Measurements from ENCODE around the gene ERLIN1.

Gene ERLIN1

GRCh38 chr10:100167553-100168312, 18.1 kb downstream of the ERLIN1 start:
- Histone ChIP-seq H3K4me3 (ENCODE audit: low read length) (peak overlapping the region; percentile 20), H3K9me3 (ENCODE audit: control insufficient read depth, low read length) (no peaks in the 10 kb centered on the region), H3K36me3 (ENCODE audit: control insufficient read depth, insufficient read depth, low read length) (peaks cover 4% of the 10 kb centered on the region), H3K9ac (ENCODE audit: low read length) (peak overlapping the region; percentile 45), H3K27me3 (ENCODE audit: control insufficient read depth, insufficient read depth, low read length) (no peaks in the 10 kb centered on the region), H3K4me1 (ENCODE audit: control insufficient read depth, insufficient read depth, low read length) (peaks cover 31% of the 10 kb centered on the region)

GRCh38 chr10:100163704-100164621, 21.9 kb downstream of the ERLIN1 start:
- Histone ChIP-seq H3K27me3 (ENCODE audit: control insufficient read depth, insufficient read depth, low read length) (no peaks in the 10 kb centered on the region), H3K4me1 (ENCODE audit: control insufficient read depth, insufficient read depth, low read length) (peaks cover 23% of the 10 kb centered on the region), H3K9ac (ENCODE audit: low read length) (no peak overlapping the region), H3K4me3 (ENCODE audit: low read length) (no peak overlapping the region), H3K36me3 (ENCODE audit: control insufficient read depth, insufficient read depth, low read length) (peaks cover 4% of the 10 kb centered on the region), H3K9me3 (ENCODE audit: control insufficient read depth, low read length) (no peaks in the 10 kb centered on the region)

GRCh38 chr10:100162696-100163095, 23.1 kb downstream of the ERLIN1 start:
- Histone ChIP-seq H3K9me3 (ENCODE audit: control insufficient read depth, low read length) (no peaks in the 10 kb centered on the region), H3K9ac (ENCODE audit: low read length) (no peak overlapping the region), H3K27me3 (ENCODE audit: control insufficient read depth, insufficient read depth, low read length) (no peaks in the 10 kb centered on the region), H3K36me3 (ENCODE audit: control insufficient read depth, insufficient read depth, low read length) (peaks cover 4% of the 10 kb centered on the region), H3K4me1 (ENCODE audit: control insufficient read depth, insufficient read depth, low read length) (peaks cover 15% of the 10 kb centered on the region), H3K4me3 (ENCODE audit: low read length) (no peak overlapping the region)

- no peaks in the 10 kb centered on the region for H3K9me3 ChIP-seq (ENCODE audit: control insufficient read depth, low read length)
- H3K4me3 ChIP-seq (ENCODE audit: low read length): no peak overlapping the region
- no peaks in the 10 kb centered on the region for H3K36me3 ChIP-seq (ENCODE audit: control insufficient read depth, insufficient read depth, low read length)
- H3K9ac ChIP-seq (ENCODE audit: low read length): no peak overlapping the region
- H3K4me1 ChIP-seq (ENCODE audit: control insufficient read depth, insufficient read depth, low read length): no peaks in the 10 kb centered on the region
- H3K27me3 ChIP-seq (ENCODE audit: control insufficient read depth, insufficient read depth, low read length): no peaks in the 10 kb centered on the region
Observed at GRCh38 chr10:100158044-100158805, 27.6 kb downstream of the ERLIN1 start.

- Histone ChIP-seq H3K36me3 (ENCODE audit: control insufficient read depth, insufficient read depth, low read length) (peaks cover 2% of the 10 kb centered on the region), H3K27me3 (ENCODE audit: control insufficient read depth, insufficient read depth, low read length) (no peaks in the 10 kb centered on the region), H3K9ac (ENCODE audit: low read length) (no peak overlapping the region), H3K4me1 (ENCODE audit: control insufficient read depth, insufficient read depth, low read length) (no peaks in the 10 kb centered on the region), H3K9me3 (ENCODE audit: control insufficient read depth, low read length) (no peaks in the 10 kb centered on the region), H3K4me3 (ENCODE audit: low read length) (no peak overlapping the region)
Observed at GRCh38 chr10:100157156-100157555, 28.7 kb downstream of the ERLIN1 start.

DNA sequence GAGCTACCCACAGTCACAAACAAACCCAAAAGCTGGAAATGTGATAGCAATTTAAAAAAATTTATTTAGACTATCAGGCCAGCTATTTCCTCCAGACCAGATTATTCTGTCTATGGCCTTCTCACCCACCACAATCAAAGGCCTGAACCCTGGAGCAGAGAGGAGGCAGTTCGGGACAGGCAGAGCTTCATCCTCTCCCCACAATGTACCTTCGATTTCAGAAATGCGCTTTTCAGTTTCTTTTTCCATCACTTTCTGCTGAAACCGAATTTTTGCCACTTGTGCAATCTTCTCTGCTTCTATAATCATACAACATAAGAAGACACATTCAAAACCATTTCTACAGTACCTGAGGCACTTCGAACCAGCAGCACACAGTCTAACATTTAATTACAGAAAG, 29.9 kb downstream of the ERLIN1 start:
- Histone ChIP-seq H3K9ac (ENCODE audit: low read length) (no peak overlapping the region), H3K4me3 (ENCODE audit: low read length) (no peak overlapping the region), H3K4me1 (ENCODE audit: control insufficient read depth, insufficient read depth, low read length) (no peaks in the 10 kb centered on the region), H3K36me3 (ENCODE audit: control insufficient read depth, insufficient read depth, low read length) (peaks cover 10% of the 10 kb centered on the region), H3K9me3 (ENCODE audit: control insufficient read depth, low read length) (no peaks in the 10 kb centered on the region), H3K27me3 (ENCODE audit: control insufficient read depth, insufficient read depth, low read length) (no peaks in the 10 kb centered on the region)

- Histone ChIP-seq H3K4me1 (ENCODE audit: control insufficient read depth, insufficient read depth, low read length) (no peaks in the 10 kb centered on the region), H3K27me3 (ENCODE audit: control insufficient read depth, insufficient read depth, low read length) (no peaks in the 10 kb centered on the region), H3K9me3 (ENCODE audit: control insufficient read depth, low read length) (no peaks in the 10 kb centered on the region), H3K4me3 (ENCODE audit: low read length) (no peak overlapping the region), H3K9ac (ENCODE audit: low read length) (no peak overlapping the region), H3K36me3 (ENCODE audit: control insufficient read depth, insufficient read depth, low read length) (peaks cover 10% of the 10 kb centered on the region)
Observed at GRCh38 chr10:100154666-100155065, 31.2 kb downstream of the ERLIN1 start.

GRCh38 chr10:100153239-100153825, 32.5 kb downstream of the ERLIN1 start:
- H3K9ac ChIP-seq (ENCODE audit: low read length): no peak overlapping the region
- no peak overlapping the region for H3K4me3 ChIP-seq (ENCODE audit: low read length)
- no peaks in the 10 kb centered on the region for H3K9me3 ChIP-seq (ENCODE audit: control insufficient read depth, low read length)
- H3K36me3 ChIP-seq (ENCODE audit: control insufficient read depth, insufficient read depth, low read length): peaks cover 10% of the 10 kb centered on the region
- H3K4me1 ChIP-seq (ENCODE audit: control insufficient read depth, insufficient read depth, low read length): no peaks in the 10 kb centered on the region
- no peaks in the 10 kb centered on the region for H3K27me3 ChIP-seq (ENCODE audit: control insufficient read depth, insufficient read depth, low read length)

DNA sequence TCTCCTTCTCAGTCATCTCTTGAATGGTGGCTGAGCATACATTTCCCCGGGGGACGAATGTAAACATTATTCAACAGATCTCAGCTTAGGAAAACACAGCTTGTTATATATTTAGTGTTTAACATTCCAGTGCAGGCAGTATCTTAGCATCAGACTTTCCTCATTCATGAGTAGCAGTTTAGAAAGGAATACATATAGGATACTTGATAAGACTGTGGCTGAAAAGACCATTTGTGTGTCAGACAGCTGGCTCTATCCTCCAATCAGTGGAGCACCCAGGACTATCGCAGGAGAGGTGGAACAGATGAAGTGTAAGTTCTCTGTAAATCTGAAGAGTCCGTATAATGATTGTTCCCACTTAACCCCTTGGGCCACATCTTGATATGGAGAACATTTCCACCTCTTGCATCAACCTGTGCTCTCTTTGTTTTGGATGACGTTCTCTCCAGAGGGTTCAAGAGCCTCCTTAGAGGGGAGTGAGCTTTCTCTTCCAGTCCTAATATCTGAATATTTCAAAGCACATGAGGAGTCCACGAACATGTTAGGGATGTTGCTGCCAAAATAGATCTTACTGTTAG, 34.0 kb downstream of the ERLIN1 start:
- no peak overlapping the region for H3K9ac ChIP-seq (ENCODE audit: low read length)
- H3K36me3 ChIP-seq (ENCODE audit: control insufficient read depth, insufficient read depth, low read length): peaks cover 10% of the 10 kb centered on the region
- H3K27me3 ChIP-seq (ENCODE audit: control insufficient read depth, insufficient read depth, low read length): no peaks in the 10 kb centered on the region
- H3K4me1 ChIP-seq (ENCODE audit: control insufficient read depth, insufficient read depth, low read length): peaks cover 2% of the 10 kb centered on the region
- no peaks in the 10 kb centered on the region for H3K9me3 ChIP-seq (ENCODE audit: control insufficient read depth, low read length)
- H3K4me3 ChIP-seq (ENCODE audit: low read length): no peak overlapping the region

DNA sequence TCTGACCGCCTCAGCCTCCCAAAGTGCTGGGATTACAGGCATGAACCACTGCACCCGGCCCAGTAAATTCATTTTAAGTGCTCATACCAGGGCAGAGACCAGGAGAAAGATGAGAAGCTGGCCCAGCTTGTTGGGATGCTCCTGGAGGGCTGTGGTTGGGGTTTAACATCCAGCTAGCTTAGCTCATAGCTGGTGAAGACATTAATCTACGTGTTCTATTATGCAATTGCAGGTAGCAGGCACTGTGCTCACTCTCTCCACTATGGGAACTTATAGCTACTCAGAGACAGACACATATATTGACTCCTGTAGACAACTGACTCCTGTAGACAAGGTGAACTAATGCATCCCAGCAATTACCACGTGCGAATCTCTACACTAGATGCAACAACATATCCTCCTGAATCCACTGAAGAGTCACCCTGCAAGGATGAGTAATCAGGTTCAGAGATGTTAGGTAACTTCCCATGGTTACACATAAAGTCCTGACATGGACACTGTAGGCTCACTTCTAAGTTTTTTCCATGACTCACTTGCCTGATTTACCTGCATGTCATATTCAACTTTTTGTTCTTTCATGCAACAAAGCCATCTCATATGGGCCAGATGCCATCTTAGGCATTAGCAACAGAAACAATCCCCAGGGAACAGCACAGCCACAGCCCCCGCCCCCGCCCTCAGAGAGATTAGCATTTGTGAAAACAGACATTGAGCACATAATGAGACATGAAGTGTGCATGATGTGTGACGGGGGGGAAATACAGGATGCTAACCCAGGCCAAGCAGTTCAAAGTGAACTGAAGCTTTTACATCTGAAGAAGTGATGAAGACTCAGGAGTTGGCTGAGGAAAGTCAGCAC, 37.2 kb downstream of the ERLIN1 start:
- Histone ChIP-seq H3K36me3 (ENCODE audit: control insufficient read depth, insufficient read depth, low read length) (peaks cover 10% of the 10 kb centered on the region), H3K27me3 (ENCODE audit: control insufficient read depth, insufficient read depth, low read length) (no peaks in the 10 kb centered on the region), H3K9me3 (ENCODE audit: control insufficient read depth, low read length) (no peaks in the 10 kb centered on the region), H3K9ac (ENCODE audit: low read length) (no peak overlapping the region), H3K4me3 (ENCODE audit: low read length) (no peak overlapping the region), H3K4me1 (ENCODE audit: control insufficient read depth, insufficient read depth, low read length) (peaks cover 7% of the 10 kb centered on the region)
